B cell (primary cell): ENCODE data around the gene HDAC9. TPM values are rescaled to one million over a fixed set of nuclear protein-coding genes. Genes with fewer than 3 reads are reported as not detected.

Source experiments
- ATAC-seq: fragments of 200-7000 bp; cut with Tn5 transposase; one replicate; pipeline ENCODE4 v1.10.0; 2021; ENCODE audit warnings: low read depth, mild to moderate bottlenecking, moderate number of reproducible peaks, moderate library complexity
- CTCF ChIA-PET: fragments of 350-600 bp; sonication (Branson Sonifier 250); formaldehyde crosslinking; loops from one replicate; lab custom pipeline; 2021; ENCODE audit warnings: antibody characterized with exemption, inconsistent platforms; lab: Charles Lee
- POLR2A ChIA-PET: fragments of 350-600 bp; sonication (Branson Sonifier 250); formaldehyde crosslinking; loops from one replicate; lab custom pipeline; 2021; ENCODE audit warnings: antibody characterized with exemption; lab: Charles Lee
- DNase-seq: peaks from one replicate; pipeline ENCODE4 v3.0.0; 2013
- H2AFZ ChIP-seq: 2 replicates; pipeline ENCODE4 v1.6.1; 2012; ENCODE audit warnings: mild to moderate bottlenecking, low read depth, low read length; ENCODE audit not compliant: insufficient read depth, poor library complexity, severe bottlenecking
- H3K27ac ChIP-seq, 2 donors: 1 replicate in 1 of 2; 2 replicates in 1 of 2; pipeline ENCODE4 v1.5.1; 2012 to 2013; ENCODE audit warnings: low read length in 2 of 2, mild to moderate bottlenecking in 2 of 2, moderate library complexity in 1 of 2
- H3K27me3 ChIP-seq, 4 experiments: fragments of 200-600 bp in 1 of 4; sonication (generic) in 1 of 4; replicated peaks in 1 of 4; 1 replicate in 2 of 4; 2 replicates in 2 of 4; pipeline versions ENCODE4 v1.6.1 to v1.7.0; 2013 to 2016; ENCODE audit warnings: low read length in 3 of 4, mild to moderate bottlenecking in 2 of 4, mixed read lengths in 1 of 4, moderate library complexity in 1 of 4; ENCODE audit not compliant: insufficient read depth in 4 of 4, control insufficient read depth in 3 of 4; ENCODE audit errors: control extremely low read depth in 1 of 4
- H3K36me3 ChIP-seq, 2 experiments: replicated peaks in 1 of 2; 1 replicate in 1 of 2; 2 replicates in 1 of 2; pipeline versions ENCODE4 v1.6.1 to v1.7.1; 2013; ENCODE audit warnings: low read length in 1 of 2; ENCODE audit not compliant: insufficient read depth in 2 of 2, control insufficient read depth in 1 of 2; ENCODE audit errors: control extremely low read depth in 1 of 2, extremely low read depth in 1 of 2
- H3K4me1 ChIP-seq, 2 donors: fragments of 200-600 bp in 1 of 2; sonication (generic) in 1 of 2; 1 replicate in 1 of 2; 2 replicates in 1 of 2; pipeline versions ENCODE4 v1.5.1 to v1.6.1; 2013 to 2017; ENCODE audit warnings: low read length in 2 of 2; ENCODE audit not compliant: control insufficient read depth in 2 of 2, insufficient read depth in 2 of 2
- H3K4me2 ChIP-seq: replicated peaks from 2 replicates; pipeline ENCODE3; 2012; ENCODE audit warnings: mild to moderate bottlenecking, low read depth, low read length; ENCODE audit not compliant: poor library complexity, severe bottlenecking
- H3K4me3 ChIP-seq, 5 experiments: fragments of 200-600 bp in 1 of 5; sonication (generic) in 1 of 5; 1 replicate in 3 of 5; 2 replicates in 2 of 5; pipeline versions ENCODE4 v1.5.1 to v1.7.0; 2011 to 2016; ENCODE audit warnings: low read length in 4 of 5, mild to moderate bottlenecking in 4 of 5, low read depth in 2 of 5, control low read depth in 1 of 5, moderate library complexity in 1 of 5; ENCODE audit not compliant: insufficient read depth in 1 of 5; ENCODE audit errors: control extremely low read depth in 1 of 5, extremely low read depth in 1 of 5
- H3K79me2 ChIP-seq: fragments of 200-600 bp; sonication (generic); one replicate; pipeline ENCODE4 v1.6.0; 2016; ENCODE audit warnings: low read length; ENCODE audit not compliant: control insufficient read depth, insufficient read depth
- H3K9ac ChIP-seq: fragments of 200-600 bp; sonication (generic); 2 replicates; pipeline ENCODE4 v1.6.1; 2017; ENCODE audit warnings: mild to moderate bottlenecking, low read length, moderate library complexity
- H3K9me3 ChIP-seq, 3 donors: one replicate each; pipeline versions ENCODE4 v1.6.1 to v1.7.1; 2013; ENCODE audit warnings: low read length in 2 of 3; ENCODE audit not compliant: control insufficient read depth in 2 of 3, insufficient read depth in 1 of 3; ENCODE audit errors: control extremely low read depth in 1 of 3
- H4K20me1 ChIP-seq: 2 replicates; pipeline ENCODE4 v1.6.0; 2012; ENCODE audit warnings: mild to moderate bottlenecking, low read length; ENCODE audit not compliant: insufficient read depth, control insufficient read depth, poor library complexity, severe bottlenecking
- H3K27ac Mint-ChIP-seq: one replicate; pipeline ENCODE4 v1.8.0; 2021; ENCODE audit warnings: mixed read lengths
- H3K27me3 Mint-ChIP-seq: one replicate; pipeline ENCODE4 v1.8.0; 2021; ENCODE audit warnings: mixed read lengths
- H3K4me1 Mint-ChIP-seq: one replicate; pipeline ENCODE4 v1.8.0; 2021; ENCODE audit warnings: mixed read lengths
- H3K4me3 Mint-ChIP-seq: one replicate; pipeline ENCODE4 v1.8.0; 2021; ENCODE audit warnings: mixed read lengths
- H3K9me3 Mint-ChIP-seq: one replicate; pipeline ENCODE4 v1.8.0; 2022; ENCODE audit warnings: mixed read lengths; ENCODE audit not compliant: insufficient read depth
- CTCF ChIP-seq: fragments of 200-600 bp; IDR thresholded peaks from one replicate; pipeline ENCODE4 v1.8.0; 2022; ENCODE audit warnings: antibody characterized with exemption, mild to moderate bottlenecking
- EZH2 ChIP-seq: IDR thresholded peaks from 2 replicates; pipeline ENCODE4 v1.6.1; 2012; ENCODE audit warnings: borderline replicate concordance, low read depth, mild to moderate bottlenecking, moderate library complexity, low read length; ENCODE audit not compliant: insufficient read depth, poor library complexity, severe bottlenecking
- WGBS: methylation state at CpG from one replicate; pipeline ENCODE4 v1.1.5; 2013; ENCODE audit warnings: missing lambda C conversion rate; ENCODE audit not compliant: insufficient coverage; 5-methylcytosine and 5-hydroxymethylcytosine counted together
- intact Hi-C: fragments of 100-400 bp; cut with micrococcal nuclease; formaldehyde crosslinking; loops from one replicate; pipeline ENCODE4 v1.10.0; 2022
- polyA plus RNA-seq: library from polyadenylated mRNA; depleted of rRNA; stranded (reverse); fragments of >200 nt; gene quantifications from 2 replicates; pipeline ENCODE4 v1.2.3, GENCODE V29; 2012
- total RNA-seq, 2 donors: library from RNA; stranded (reverse); fragments of 120-200 nt in 1 of 2; gene quantifications; 1 replicate in 1 of 2; 2 replicates in 1 of 2; pipeline versions ENCODE4 v1.2.3 to v1.2.4, GENCODE V29; 2013 to 2022

HDAC9 gene
- total and polyA plus RNA-seq, 2 donors (not counting 1 experiment from before 2014, with no cell fraction given) = 49.1 to 64.8 TPM

- H3K4me1 Mint-ChIP-seq = peaks cover 49% of the 10 kb centered on the region
- no peaks in the 10 kb centered on the region for H3K9me3 ChIP-seq
- no peaks in the 10 kb centered on the region for H3K27me3 ChIP-seq
- ATAC-seq (peak; percentile 49), DNase-seq (no peak)
- WGBS = 20% methylated on average over 1 of the region's 8 CpGs
- peaks cover 82% of the 10 kb centered on the region for H3K79me2 ChIP-seq
- H3K9me3 Mint-ChIP-seq = no peaks in the 10 kb centered on the region
- H3K4me3 ChIP-seq = no peak overlapping the region
- CTCF ChIA-PET = interaction anchor here (0.7 to 1.4 kb wide), 7 partner anchors 12 to 60 kb away, joined by 3 to 5 read pairs (median 3); partner anchors contain the start of gene HDAC9
- POLR2A ChIA-PET = interaction anchor here (0.8 kb wide), 1 partner anchor 14 kb away, joined by 3 read pairs; no protein-coding TSS in a partner anchor
- H3K4me3 Mint-ChIP-seq = peak overlapping the region; percentile 73
- H3K27me3 Mint-ChIP-seq = no peaks in the 10 kb centered on the region
- peak overlapping the region; percentile 91 for H3K27ac Mint-ChIP-seq
- TF ChIP-seq EZH2 = no peak
- intact Hi-C loops = loop anchor here (1.0 to 2.0 kb wide), 4 partner anchors 9 to 14 kb away; no protein-coding TSS in a partner anchor
- H3K4me1 ChIP-seq = peaks cover 23 to 33% of the 10 kb centered on the region in 2 donors
- H3K36me3 ChIP-seq = no peaks in the 10 kb centered on the region
- peak overlapping the region; percentile 45 for H3K4me2 ChIP-seq
- peak overlapping the region; percentile 31 to 70 for H3K27ac ChIP-seq
- H3K9ac ChIP-seq = peak overlapping the region; percentile 2
- H2AFZ ChIP-seq = no peak overlapping the region
- H4K20me1 ChIP-seq = peaks cover 7% of the 10 kb centered on the region
Measured at GRCh38 chr7:18552943-18553604, 57.5 kb downstream of the HDAC9 start.

GRCh38 chr7:18553605-18554003, 58.1 kb downstream of the HDAC9 start:
- H3K4me3 ChIP-seq = no peak overlapping the region
- DNase-seq (no peak), ATAC-seq (no peak)
- peaks cover under 1% of the 10 kb centered on the region in 2 experiments for H3K36me3 ChIP-seq
- H3K27me3 Mint-ChIP-seq = no peaks in the 10 kb centered on the region
- ChIA-PET POLR2A (interaction anchor here (1.3 kb wide), 1 partner anchor 19 kb away, joined by 3 read pairs; no protein-coding TSS in a partner anchor), CTCF (interaction anchor here (0.8 to 1.2 kb wide), 3 partner anchors 15 to 37 kb away, joined by 3 to 4 read pairs (median 3); no protein-coding TSS in a partner anchor)
- H3K9me3 ChIP-seq = no peaks in the 10 kb centered on the region
- H3K79me2 ChIP-seq = peaks cover 82% of the 10 kb centered on the region
- intact Hi-C loops = loop anchor here (1.0 to 2.0 kb wide), 3 partner anchors 9 to 15 kb away; no protein-coding TSS in a partner anchor
- H3K4me2 ChIP-seq = peak overlapping the region; percentile 45
- no peaks in the 10 kb centered on the region for H3K27me3 ChIP-seq
- peaks cover 7% of the 10 kb centered on the region for H4K20me1 ChIP-seq
- peak overlapping the region; percentile 91 for H3K27ac Mint-ChIP-seq
- no peak overlapping the region for H2AFZ ChIP-seq
- H3K9ac ChIP-seq = no peak overlapping the region
- peak overlapping the region; percentile 73 for H3K4me3 Mint-ChIP-seq
- peaks cover 23 to 33% of the 10 kb centered on the region in 2 donors for H3K4me1 ChIP-seq
- TF ChIP-seq CTCF (no peak), EZH2 (no peak)
- peak overlapping the region in 1 of 2 donors; percentile 70 for H3K27ac ChIP-seq
- peaks cover 49% of the 10 kb centered on the region for H3K4me1 Mint-ChIP-seq
- 77% methylated on average over 1 of the region's 3 CpGs for WGBS
- H3K9me3 Mint-ChIP-seq = no peaks in the 10 kb centered on the region
